Loucy (cell line): ENCODE results near the gene OR4Q2.

Source experiments
- H2AFZ ChIP-seq: fragments of 200-600 bp; sonication (generic); 2 replicates; pipeline ENCODE4 v1.6.0; 2016; ENCODE audit warnings: antibody characterized with exemption, mild to moderate bottlenecking, low read length, moderate library complexity
- H3F3A ChIP-seq: fragments of 200-600 bp; 2 replicates; pipeline ENCODE4 v1.6.0; 2016; ENCODE audit warnings: antibody characterized with exemption, low read depth, mild to moderate bottlenecking
- H3K27me3 ChIP-seq: fragments of 200-600 bp; sonication (generic); 2 replicates; pipeline ENCODE4 v1.6.1; 2014; ENCODE audit warnings: low read length, mild to moderate bottlenecking; ENCODE audit not compliant: insufficient read depth, poor library complexity, severe bottlenecking
- H3K36me3 ChIP-seq: fragments of 200-600 bp; sonication (generic); 2 replicates; pipeline ENCODE4 v1.6.1; 2016; ENCODE audit warnings: low read length; ENCODE audit not compliant: insufficient read depth
- H3K4me1 ChIP-seq: fragments of 200-600 bp; sonication (generic); 2 replicates; pipeline ENCODE4 v1.5.1; 2014; ENCODE audit warnings: low read length, mild to moderate bottlenecking; ENCODE audit not compliant: insufficient read depth, poor library complexity, severe bottlenecking
- H3K4me2 ChIP-seq: fragments of 200-600 bp; sonication (generic); 2 replicates; pipeline ENCODE4 v1.6.0; 2014; ENCODE audit warnings: antibody characterized with exemption, low read length, low read depth, mild to moderate bottlenecking; ENCODE audit not compliant: poor library complexity, severe bottlenecking
- H3K4me3 ChIP-seq: fragments of 200-600 bp; sonication (generic); 2 replicates; pipeline ENCODE4 v1.5.1; 2014; ENCODE audit warnings: low read length, mild to moderate bottlenecking, mixed read lengths; ENCODE audit not compliant: poor library complexity, severe bottlenecking
- H3K79me2 ChIP-seq: fragments of 200-600 bp; sonication (generic); 2 replicates; pipeline ENCODE4 v1.6.1; 2014; ENCODE audit warnings: low read length; ENCODE audit not compliant: insufficient read depth
- H3K9ac ChIP-seq: fragments of 200-600 bp; sonication (generic); 2 replicates; pipeline ENCODE4 v1.6.0; 2014; ENCODE audit warnings: mild to moderate bottlenecking, low read depth, low read length, moderate library complexity; ENCODE audit not compliant: poor library complexity, severe bottlenecking
- H3K9me2 ChIP-seq: fragments of 200-600 bp; sonication (generic); replicated peaks from 2 replicates; pipeline ENCODE4 v1.6.1; 2016; ENCODE audit warnings: low read depth, low read length, mixed read lengths
- H3K9me3 ChIP-seq: fragments of 200-600 bp; sonication (generic); 2 replicates; pipeline ENCODE4 v1.6.1; 2014; ENCODE audit warnings: mild to moderate bottlenecking, antibody characterized with exemption, low read length, low read depth; ENCODE audit not compliant: insufficient read depth
- H4K20me1 ChIP-seq: fragments of 200-600 bp; sonication (generic); 2 replicates; pipeline ENCODE4 v1.6.0; 2014; ENCODE audit warnings: antibody characterized with exemption, low read length, mild to moderate bottlenecking; ENCODE audit not compliant: insufficient read depth, poor library complexity, severe bottlenecking
- CTCF ChIP-seq: fragments of 200-600 bp; sonication (generic); conservative IDR thresholded peaks from 2 replicates; pipeline ENCODE4 v1.5.1; 2014; ENCODE audit warnings: mild to moderate bottlenecking, antibody characterized with exemption, low read length
- EZH2phosphoT487 ChIP-seq: fragments of 200-600 bp; IDR thresholded peaks from 2 replicates; pipeline ENCODE4 v1.6.1; 2018; ENCODE audit warnings: antibody characterized with exemption, mild to moderate bottlenecking, moderate library complexity, borderline replicate concordance

Gene OR4Q2

GRCh38 chr14:20035449-20035848 lies 33.5 kb downstream of the OR4Q2 start:
- H3K9me3 ChIP-seq, result no peaks in the 10 kb centered on the region
- no peak overlapping the region for H3K4me3 ChIP-seq
- TF ChIP-seq CTCF (no peak), EZH2phosphoT487 (no peak)

GRCh38 chr14:20035938-20036337 lies 34.0 kb downstream of the OR4Q2 start, which contains the start of gene OR4K13:
Gene OR4K13 (minus strand): TSS chr14:20036038. CDS start chr14:20034758, 1,280 bp downstream.
- no peaks in the 10 kb centered on the region for H3K4me1 ChIP-seq
- no peak within 1 kb of the TSS for H3K4me2 ChIP-seq
- H3K9me3 ChIP-seq, result no peaks in the 10 kb centered on the region
- H3K9me2 ChIP-seq, result no peaks in the 10 kb centered on the region
- no peaks in the 10 kb centered on the region for H3K36me3 ChIP-seq
- no peak within 1 kb of the TSS for H2AFZ ChIP-seq
- H3K9ac ChIP-seq, result no peak within 1 kb of the TSS
- H3K27me3 ChIP-seq, result no peaks in the 10 kb centered on the region
- H3F3A ChIP-seq, result no peaks in the 10 kb centered on the region
- no peak for TF ChIP-seq CTCF
- TF ChIP-seq EZH2phosphoT487, result no peak
- H3K79me2 ChIP-seq, result no peaks in the 10 kb centered on the region
- H4K20me1 ChIP-seq, result no peaks in the 10 kb centered on the region
- H3K4me3 ChIP-seq, result no peak within 1 kb of the TSS

More at GRCh38 chr14:20035449-20035848, 33.5 kb downstream of the OR4Q2 start:
- no peaks in the 10 kb centered on the region for H3K27me3 ChIP-seq
- H3K4me1 ChIP-seq, result no peaks in the 10 kb centered on the region
- H2AFZ ChIP-seq, result no peak overlapping the region
- H4K20me1 ChIP-seq, result no peaks in the 10 kb centered on the region
- no peak overlapping the region for H3K9ac ChIP-seq
- no peaks in the 10 kb centered on the region for H3K36me3 ChIP-seq
- H3K9me2 ChIP-seq, result no peaks in the 10 kb centered on the region
- no peaks in the 10 kb centered on the region for H3K79me2 ChIP-seq
- no peaks in the 10 kb centered on the region for H3F3A ChIP-seq
- H3K4me2 ChIP-seq, result no peak overlapping the region

GRCh38 chr14:20044243-20044642 lies 42.3 kb downstream of the OR4Q2 start:
- no peaks in the 10 kb centered on the region for H3K79me2 ChIP-seq
- no peaks in the 10 kb centered on the region for H3K4me1 ChIP-seq
- H3K9me2 ChIP-seq, result no peaks in the 10 kb centered on the region
- H2AFZ ChIP-seq, result no peak overlapping the region
- H3F3A ChIP-seq, result no peaks in the 10 kb centered on the region
- no peaks in the 10 kb centered on the region for H3K27me3 ChIP-seq
- no peak overlapping the region for H3K4me2 ChIP-seq
- no peak overlapping the region for H3K4me3 ChIP-seq
- no peak for TF ChIP-seq EZH2phosphoT487
- TF ChIP-seq CTCF, result no peak
- H3K9me3 ChIP-seq, result no peaks in the 10 kb centered on the region
- no peaks in the 10 kb centered on the region for H3K36me3 ChIP-seq
- no peak overlapping the region for H3K9ac ChIP-seq
- H4K20me1 ChIP-seq, result no peaks in the 10 kb centered on the region
